Fibroblast of villous mesenchyme (primary cell): Measurements from ENCODE around the gene HOXB2. TPM values are rescaled to one million over a fixed set of nuclear protein-coding genes. Genes with fewer than 3 reads are reported as not detected.

Source experiments
- DNase-seq: peaks from one replicate; pipeline ENCODE4 v3.0.0-alpha.2; 2010; ENCODE audit warnings: low read depth
- H3K4me3 ChIP-seq: 2 replicates; pipeline ENCODE4 v1.5.1; 2011; ENCODE audit warnings: low read depth, mild to moderate bottlenecking, low read length
- total RNA-seq: library from RNA; depleted of rRNA; stranded (reverse); fragments of >200 nt; gene quantifications from 2 replicates; pipeline ENCODE4 v1.2.3, GENCODE V29; 2012
- TF ChIP-seq, protein P1 (sequence below): IDR thresholded peaks from 2 replicates; pipeline ENCODE4 v1.5.1; 2012; ENCODE audit warnings: low read depth, mild to moderate bottlenecking, low read length; ENCODE audit not compliant: insufficient read depth

The HOXB2 gene
- total RNA-seq, 1 donor = 4.3 TPM

DNA sequence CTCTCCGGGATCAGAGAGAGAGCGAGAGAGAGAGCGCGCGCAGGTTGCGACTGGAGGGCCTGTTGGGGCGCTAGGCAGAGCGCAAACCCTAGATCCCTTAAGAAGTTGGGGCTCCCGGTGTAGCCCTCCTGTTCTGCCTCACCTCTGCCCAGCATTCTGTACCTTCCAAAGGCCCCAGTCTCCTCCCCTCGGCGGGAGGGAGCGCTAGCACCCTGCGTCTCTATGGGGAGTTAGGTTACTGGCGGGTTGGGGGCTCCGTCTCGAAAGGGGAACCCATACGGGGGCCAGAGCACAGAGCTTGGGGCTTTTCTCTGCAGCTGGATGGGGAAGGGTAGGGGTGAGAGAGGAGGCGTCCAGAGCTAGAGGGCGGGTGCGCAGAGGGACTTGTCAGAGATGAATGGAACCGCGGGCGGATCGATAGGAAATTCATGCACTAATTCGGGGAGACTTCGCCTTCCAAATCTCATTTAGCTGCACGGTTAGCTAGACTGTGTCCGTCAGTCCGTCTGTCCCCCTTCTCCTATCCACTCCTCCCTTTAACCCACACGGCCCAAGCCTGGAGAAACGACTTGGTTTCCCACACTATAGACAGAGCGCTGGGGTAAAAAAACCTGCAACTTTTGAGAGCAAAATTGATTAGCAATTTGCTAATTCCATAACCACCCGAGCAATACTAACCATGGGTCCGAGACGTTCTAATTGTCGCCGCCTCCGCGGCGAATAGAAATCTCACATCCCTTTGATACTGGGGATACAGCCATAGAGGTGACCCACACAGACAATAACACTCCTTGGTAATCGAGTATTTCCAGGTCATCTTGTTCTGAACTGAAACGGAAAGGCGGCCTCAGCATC lies 33.9 kb upstream of the HOXB2 start:
- TF ChIP-seq, protein P1, sequence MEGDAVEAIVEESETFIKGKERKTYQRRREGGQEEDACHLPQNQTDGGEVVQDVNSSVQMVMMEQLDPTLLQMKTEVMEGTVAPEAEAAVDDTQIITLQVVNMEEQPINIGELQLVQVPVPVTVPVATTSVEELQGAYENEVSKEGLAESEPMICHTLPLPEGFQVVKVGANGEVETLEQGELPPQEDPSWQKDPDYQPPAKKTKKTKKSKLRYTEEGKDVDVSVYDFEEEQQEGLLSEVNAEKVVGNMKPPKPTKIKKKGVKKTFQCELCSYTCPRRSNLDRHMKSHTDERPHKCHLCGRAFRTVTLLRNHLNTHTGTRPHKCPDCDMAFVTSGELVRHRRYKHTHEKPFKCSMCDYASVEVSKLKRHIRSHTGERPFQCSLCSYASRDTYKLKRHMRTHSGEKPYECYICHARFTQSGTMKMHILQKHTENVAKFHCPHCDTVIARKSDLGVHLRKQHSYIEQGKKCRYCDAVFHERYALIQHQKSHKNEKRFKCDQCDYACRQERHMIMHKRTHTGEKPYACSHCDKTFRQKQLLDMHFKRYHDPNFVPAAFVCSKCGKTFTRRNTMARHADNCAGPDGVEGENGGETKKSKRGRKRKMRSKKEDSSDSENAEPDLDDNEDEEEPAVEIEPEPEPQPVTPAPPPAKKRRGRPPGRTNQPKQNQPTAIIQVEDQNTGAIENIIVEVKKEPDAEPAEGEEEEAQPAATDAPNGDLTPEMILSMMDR = no peak
- DNase-seq = no peak
- peak overlapping the region; percentile 51 for H3K4me3 ChIP-seq

DNA sequence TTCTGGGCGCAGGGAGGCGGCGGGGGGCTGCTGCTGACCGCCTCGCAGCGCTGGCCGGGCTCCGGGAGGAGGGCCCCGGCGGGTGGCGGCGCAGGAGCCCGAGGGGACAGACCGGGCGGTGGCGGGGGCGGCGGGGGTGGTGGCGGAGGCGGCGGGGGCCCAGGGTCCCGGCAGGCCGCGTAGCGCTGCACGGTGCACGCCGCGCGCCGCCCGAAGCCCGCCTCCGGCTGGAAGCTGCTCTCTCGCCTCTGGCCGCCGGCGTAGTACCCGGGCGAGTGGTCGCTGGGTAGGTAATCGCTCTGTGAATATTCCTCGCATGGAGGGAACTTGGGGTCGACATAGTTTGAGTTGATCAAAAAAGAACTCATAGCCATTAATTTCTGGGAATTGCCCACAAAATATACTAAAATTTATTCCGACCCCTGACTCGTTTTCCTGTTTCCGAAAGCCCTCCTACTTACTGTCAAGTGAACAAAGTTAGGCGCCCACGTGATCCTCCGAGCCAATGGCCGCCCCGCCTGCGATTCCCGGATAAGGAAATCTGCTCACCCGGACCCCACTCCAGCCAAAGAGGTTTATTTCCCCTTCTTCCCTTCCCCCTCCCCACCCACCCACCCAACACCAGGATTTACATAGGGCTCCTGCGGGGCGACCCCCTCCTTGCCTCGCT lies 33.2 kb upstream of the HOXB2 start, which contains the start of gene HOXB4:
Gene HOXB4, minus strand, starts transcription at position 405 of the 670 bp plus-strand sequence. Its CDS starts 31 bp downstream, at position 374.
- peak; percentile 64 for DNase-seq
- H3K4me3 ChIP-seq = peak within 1 kb of the TSS; percentile 51
- TF ChIP-seq, protein P1 = no peak

DNA sequence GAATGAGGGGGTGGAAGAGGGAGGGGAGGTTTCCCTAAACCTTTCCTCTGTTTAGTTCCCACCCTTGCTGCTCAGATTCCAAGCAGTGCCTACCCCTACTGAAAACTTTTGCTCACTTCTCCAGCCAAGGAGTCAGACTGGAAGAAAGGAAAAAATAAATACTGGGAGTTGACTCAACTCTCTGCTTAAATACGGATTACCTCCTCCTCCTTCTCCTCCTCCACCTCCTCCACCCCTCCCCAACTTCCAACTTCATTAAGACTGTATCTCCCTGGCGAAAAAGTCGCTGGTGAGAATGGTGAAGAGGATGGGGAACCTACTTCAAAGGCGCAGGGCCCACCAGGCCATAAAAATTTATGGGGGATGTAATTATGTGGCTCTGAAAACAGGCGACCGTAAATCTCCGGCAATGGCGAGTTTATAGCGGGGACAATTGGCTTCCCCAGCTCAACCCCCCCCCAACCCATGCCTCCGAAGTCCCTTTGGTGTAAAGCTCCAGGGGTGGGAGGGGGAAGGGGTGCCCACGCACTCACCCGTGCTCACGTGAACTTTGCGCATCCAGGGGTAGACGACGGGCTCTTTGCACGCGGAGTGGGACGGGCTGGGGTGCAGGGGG lies 32.5 kb upstream of the HOXB2 start:
- TF ChIP-seq, protein P1 = no peak
- peak; percentile 37 for DNase-seq
- peak overlapping the region; percentile 44 for H3K4me3 ChIP-seq

DNA sequence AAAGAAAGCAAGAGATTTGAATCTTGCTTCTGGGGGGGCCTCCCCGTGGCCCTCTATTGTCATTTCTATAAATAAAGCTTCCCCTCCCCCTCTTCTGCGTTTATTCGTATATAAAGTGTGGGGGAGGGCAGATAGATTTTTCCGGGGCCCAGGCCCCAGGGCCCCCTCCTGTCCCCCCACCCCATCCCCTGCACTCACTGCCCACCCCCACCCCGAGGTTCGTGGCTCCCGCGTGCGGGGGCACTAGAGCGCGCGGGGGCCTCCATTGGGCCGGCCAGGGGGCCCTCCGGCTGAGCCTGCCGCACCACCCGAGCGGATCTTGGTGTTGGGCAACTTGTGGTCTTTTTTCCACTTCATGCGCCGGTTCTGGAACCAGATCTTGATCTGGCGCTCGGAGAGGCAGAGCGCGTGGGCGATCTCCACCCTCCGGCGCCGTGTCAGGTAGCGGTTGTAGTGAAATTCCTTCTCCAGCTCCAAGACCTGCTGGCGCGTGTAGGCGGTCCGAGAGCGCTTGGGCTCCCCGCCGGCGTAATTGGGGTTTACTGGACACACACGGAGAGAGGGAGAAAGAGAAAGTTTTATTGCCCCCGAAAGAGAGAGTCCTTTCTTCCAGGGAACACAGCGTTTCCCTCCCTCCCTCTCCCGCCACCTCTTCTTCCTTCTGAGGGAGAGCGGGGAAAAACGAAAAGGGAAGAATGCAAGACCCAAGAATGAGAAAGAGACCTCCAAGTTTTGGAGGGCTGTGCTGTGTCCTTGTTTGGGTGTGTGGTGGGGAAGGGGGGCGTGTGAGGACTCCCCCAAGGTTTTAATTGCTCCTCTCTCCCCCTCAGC lies 31.8 kb upstream of the HOXB2 start:
- DNase-seq = peak; percentile 28
- TF ChIP-seq, protein P1 = no peak
- H3K4me3 ChIP-seq = peak overlapping the region; percentile 44

DNA sequence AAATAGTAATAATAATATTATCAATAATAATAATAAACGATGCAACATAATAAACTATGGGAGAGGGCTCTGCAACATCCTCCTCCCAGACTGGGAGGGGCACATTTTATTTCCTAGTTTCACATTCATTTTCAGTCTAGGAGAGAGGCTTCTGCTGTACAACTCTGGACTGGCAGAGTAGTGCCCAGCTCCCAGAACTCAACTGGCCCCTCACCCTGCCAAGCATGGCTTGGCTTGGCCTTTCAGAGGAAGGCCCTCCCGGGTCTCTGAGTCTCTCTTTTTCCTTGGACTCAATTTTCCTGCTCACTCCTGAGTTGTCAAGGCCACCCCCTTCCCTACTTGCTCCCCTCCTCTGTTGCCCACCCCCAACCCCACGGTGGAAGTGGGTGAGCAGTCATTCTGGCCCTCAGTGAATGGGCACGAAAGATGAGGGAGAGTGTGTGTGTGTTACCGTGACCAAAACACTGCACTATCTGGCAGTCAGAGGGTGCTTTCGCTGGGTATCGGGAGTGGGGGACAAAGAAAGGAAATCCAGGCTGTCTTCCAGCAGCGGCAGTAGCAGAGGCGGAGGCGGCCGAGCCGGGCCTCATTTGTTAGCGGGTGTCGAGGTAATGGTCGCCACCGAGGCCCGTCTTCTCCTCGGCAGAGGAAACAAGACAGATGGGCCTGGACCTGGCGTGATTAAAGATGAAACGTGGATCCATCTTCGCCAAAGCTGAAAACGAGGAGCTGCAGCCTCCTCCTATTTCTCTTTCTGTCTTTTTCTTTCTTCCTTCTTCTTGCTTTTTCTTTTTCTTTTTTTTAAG lies 31.0 kb upstream of the HOXB2 start:
- TF ChIP-seq, protein P1 = no peak
- DNase-seq = no peak
- no peak overlapping the region for H3K4me3 ChIP-seq
